H9 (cell line): Measurements from ENCODE around the gene MRPL53. TPM values are rescaled to one million over a fixed set of nuclear protein-coding genes. Genes with fewer than 3 reads are reported as not detected.

Experiments used
- DNase-seq: peaks from one replicate; pipeline ENCODE4 v3.0.0-alpha.2; 2017
- H2AFZ ChIP-seq: one replicate; pipeline ENCODE4 v1.6.1; 2013; ENCODE audit warnings: mild to moderate bottlenecking, low read length, control low read depth, moderate library complexity
- H2AK5ac ChIP-seq: 2 replicates; pipeline ENCODE4 v1.6.1; 2013; ENCODE audit warnings: low read length, control low read depth, mixed read lengths; ENCODE audit not compliant: insufficient read length
- H2BK120ac ChIP-seq: one replicate; pipeline ENCODE4 v1.6.1; 2013; ENCODE audit warnings: low read depth, mild to moderate bottlenecking, low read length, control low read depth, inconsistent platforms; ENCODE audit not compliant: poor library complexity, severe bottlenecking
- H2BK12ac ChIP-seq: 2 replicates; pipeline ENCODE4 v1.6.1; 2013; ENCODE audit warnings: low read length, control low read depth, mixed read lengths, low read depth; ENCODE audit not compliant: insufficient read length
- H2BK15ac ChIP-seq: 2 replicates; pipeline ENCODE4 v1.6.1; 2013; ENCODE audit warnings: low read depth, low read length, control low read depth
- H2BK20ac ChIP-seq: one replicate; pipeline ENCODE4 v1.6.1; 2013; ENCODE audit warnings: low read depth, mild to moderate bottlenecking, low read length, control low read depth, inconsistent platforms; ENCODE audit not compliant: poor library complexity, severe bottlenecking
- H2BK5ac ChIP-seq: 2 replicates; pipeline ENCODE4 v1.6.1; 2013; ENCODE audit warnings: low read length, control low read depth, mixed read lengths; ENCODE audit not compliant: insufficient read length
- H3K14ac ChIP-seq: 2 replicates; pipeline ENCODE4 v1.6.1; 2013; ENCODE audit warnings: low read length, control low read depth; ENCODE audit not compliant: insufficient read depth
- H3K18ac ChIP-seq: 2 replicates; pipeline ENCODE4 v1.6.1; 2013; ENCODE audit warnings: low read depth, mild to moderate bottlenecking, mixed read lengths, low read length, control low read depth; ENCODE audit not compliant: insufficient read length
- H3K23ac ChIP-seq: 2 replicates; pipeline ENCODE4 v1.6.1; 2013; ENCODE audit warnings: low read length, control low read depth, mixed read lengths, low read depth; ENCODE audit not compliant: insufficient read length
- H3K23me2 ChIP-seq: 2 replicates; pipeline ENCODE4 v1.6.1; 2013; ENCODE audit warnings: low read depth, mild to moderate bottlenecking, mixed read lengths, low read length, control low read depth; ENCODE audit not compliant: insufficient read length, poor library complexity, severe bottlenecking
- H3K27ac ChIP-seq: 2 replicates; pipeline ENCODE4 v1.5.1; 2013; ENCODE audit warnings: low read length, control low read depth, mixed read lengths, low read depth; ENCODE audit not compliant: insufficient read length
- H3K27me3 ChIP-seq: 2 replicates; pipeline ENCODE4 v1.6.1; 2013; ENCODE audit warnings: low read length, control low read depth, inconsistent platforms; ENCODE audit not compliant: insufficient read depth
- H3K4ac ChIP-seq: 2 replicates; pipeline ENCODE4 v1.6.1; 2013; ENCODE audit warnings: low read depth, mild to moderate bottlenecking, control low read depth, inconsistent platforms, low read length, moderate library complexity
- H3K4me1 ChIP-seq: 2 replicates; pipeline ENCODE4 v1.6.1; 2013; ENCODE audit warnings: low read length, control low read depth, inconsistent platforms; ENCODE audit not compliant: insufficient read depth
- H3K4me2 ChIP-seq: 2 replicates; pipeline ENCODE4 v1.6.1; 2013; ENCODE audit warnings: low read length, control low read depth, mixed read lengths; ENCODE audit not compliant: insufficient read length, insufficient read depth
- H3K56ac ChIP-seq: 2 replicates; pipeline ENCODE4 v1.6.1; 2013; ENCODE audit warnings: low read depth, mild to moderate bottlenecking, mixed read lengths, low read length, control low read depth; ENCODE audit not compliant: insufficient read length
- H3K79me1 ChIP-seq: 2 replicates; pipeline ENCODE4 v1.6.1; 2013; ENCODE audit warnings: low read depth, mild to moderate bottlenecking, moderate library complexity, low read length, control low read depth, inconsistent platforms; ENCODE audit not compliant: insufficient read depth, poor library complexity, severe bottlenecking
- H3K79me2 ChIP-seq: 2 replicates; pipeline ENCODE4 v1.6.1; 2013; ENCODE audit warnings: low read length, control low read depth, inconsistent platforms; ENCODE audit not compliant: insufficient read depth
- H3K9ac ChIP-seq: 2 replicates; pipeline ENCODE4 v1.6.1; 2013; ENCODE audit warnings: low read length, control low read depth, mixed read lengths; ENCODE audit not compliant: insufficient read length; ENCODE audit errors: extremely low read depth
- H3K9me3 ChIP-seq: one replicate; pipeline ENCODE4 v1.6.1; 2013; ENCODE audit warnings: low read depth, low read length, inconsistent platforms; ENCODE audit not compliant: control insufficient read depth
- H3T11ph ChIP-seq: one replicate; pipeline ENCODE4 v1.6.1; 2013; ENCODE audit warnings: mild to moderate bottlenecking, low read length, control low read depth, inconsistent platforms
- H4K20me1 ChIP-seq: one replicate; pipeline ENCODE4 v1.6.1; 2013; ENCODE audit not compliant: control insufficient read depth, insufficient read length, insufficient read depth
- H4K5ac ChIP-seq: 2 replicates; pipeline ENCODE4 v1.6.1; 2013; ENCODE audit warnings: low read depth, mild to moderate bottlenecking, mixed read lengths, low read length, control low read depth; ENCODE audit not compliant: insufficient read length
- H4K8ac ChIP-seq: replicated peaks from 2 replicates; pipeline ENCODE4 v1.6.1; 2013; ENCODE audit warnings: low read length, control low read depth, mixed read lengths, low read depth; ENCODE audit not compliant: insufficient read length
- H4K91ac ChIP-seq: 2 replicates; pipeline ENCODE4 v1.6.1; 2013; ENCODE audit warnings: low read depth, mild to moderate bottlenecking, moderate library complexity, mixed read lengths, low read length, control low read depth; ENCODE audit not compliant: insufficient read length
- H3K27ac Mint-ChIP-seq, 3 experiments: 2 replicates in 2 of 3; 3 replicates in 1 of 3; pipeline ENCODE4 v1.8.0; 2020 to 2021; ENCODE audit warnings: mixed read lengths in 3 of 3, mild to moderate bottlenecking in 1 of 3, moderate library complexity in 1 of 3
- H3K27me3 Mint-ChIP-seq: 2 replicates; pipeline ENCODE4 v1.8.0; 2021; ENCODE audit warnings: low read depth, mild to moderate bottlenecking, moderate library complexity, mixed read lengths
- H3K36me3 Mint-ChIP-seq, 3 experiments: 2 replicates in 2 of 3; 3 replicates in 1 of 3; pipeline ENCODE4 v1.8.0; 2020 to 2021; ENCODE audit warnings: low read depth in 3 of 3, mixed read lengths in 3 of 3; ENCODE audit not compliant: insufficient read depth in 1 of 3
- H3K4me1 Mint-ChIP-seq, 2 experiments: 2 replicates each; pipeline ENCODE4 v1.8.0; 2020; ENCODE audit warnings: mixed read lengths in 2 of 2
- H3K4me3 Mint-ChIP-seq, 2 experiments: 2 replicates in 1 of 2; 3 replicates in 1 of 2; pipeline ENCODE4 v1.8.0; 2020 to 2021; ENCODE audit warnings: mild to moderate bottlenecking in 2 of 2, mixed read lengths in 2 of 2, moderate library complexity in 1 of 2
- H3K9me3 Mint-ChIP-seq, 2 experiments: 2 replicates in 1 of 2; 3 replicates in 1 of 2; pipeline ENCODE4 v1.8.0; 2020; ENCODE audit warnings: mild to moderate bottlenecking in 2 of 2, mixed read lengths in 2 of 2, moderate library complexity in 1 of 2
- WGBS: extraction: QIAGEN DNeasy Blood & Tissue Kit; methylation state at CpG from one replicate; pipeline ENCODE4 v1.1.7; 2013; ENCODE audit warnings: missing lambda C conversion rate, low lambda C conversion rate, mixed read lengths; ENCODE audit not compliant: insufficient read length; ENCODE audit errors: extremely low coverage; 5-methylcytosine and 5-hydroxymethylcytosine counted together
- total RNA-seq: library from RNA; stranded (reverse); gene quantifications from 2 replicates; pipeline ENCODE4 v1.2.1, GENCODE V29; 2021
- TF ChIP-seq, protein P1 (sequence below): fragments of 200-600 bp; sonication (generic); conservative IDR thresholded peaks from 3 replicates; pipeline ENCODE4 v1.8.0; 2021; ENCODE audit warnings: antibody characterized with exemption, mild to moderate bottlenecking

MRPL53 gene
- total RNA-seq, 1 experiment from 2014 or later = 59.5 TPM

GRCh38 chr2:74444498-74445318, 27.8 kb downstream of the MRPL53 start:
- H3K4me1 ChIP-seq = peaks cover under 1% of the 10 kb centered on the region; the same call in 1 of the 2 replicates
- no peak overlapping the region for H2BK120ac ChIP-seq
- H2BK5ac ChIP-seq = no peak overlapping the region
- H4K20me1 ChIP-seq = no peaks in the 10 kb centered on the region
- no peak overlapping the region for H2BK12ac ChIP-seq
- no peaks in the 10 kb centered on the region for H3K9me3 ChIP-seq
- Mint-ChIP-seq H3K27me3 (peaks cover 20% of the 10 kb centered on the region), H3K4me1 (peaks cover 3 to 6% of the 10 kb centered on the region in 2 experiments), H3K36me3 (no peaks in the 10 kb centered on the region; a peak in 1 of 7 replicates), H3K27ac (no peak overlapping the region), H3K9me3 (no peaks in the 10 kb centered on the region; a peak in 1 of 5 replicates), H3K4me3 (no peak overlapping the region; a peak in 1 of 5 replicates)
- no peak overlapping the region for H4K5ac ChIP-seq
- no peak overlapping the region for H4K91ac ChIP-seq
- H3K56ac ChIP-seq = no peak overlapping the region
- H3K79me2 ChIP-seq = peaks cover 4% of the 10 kb centered on the region; the same call in 1 of the 2 replicates
- H2AK5ac ChIP-seq = no peak overlapping the region
- no peaks in the 10 kb centered on the region for H3K27me3 ChIP-seq
- H3K23me2 ChIP-seq = peaks cover 11% of the 10 kb centered on the region
- no peak overlapping the region for H3K23ac ChIP-seq
- peaks cover 2% of the 10 kb centered on the region for H3K79me1 ChIP-seq
- no peak for DNase-seq
- no peak overlapping the region for H2BK15ac ChIP-seq
- no peak overlapping the region for H4K8ac ChIP-seq
- TF ChIP-seq, protein P1, sequence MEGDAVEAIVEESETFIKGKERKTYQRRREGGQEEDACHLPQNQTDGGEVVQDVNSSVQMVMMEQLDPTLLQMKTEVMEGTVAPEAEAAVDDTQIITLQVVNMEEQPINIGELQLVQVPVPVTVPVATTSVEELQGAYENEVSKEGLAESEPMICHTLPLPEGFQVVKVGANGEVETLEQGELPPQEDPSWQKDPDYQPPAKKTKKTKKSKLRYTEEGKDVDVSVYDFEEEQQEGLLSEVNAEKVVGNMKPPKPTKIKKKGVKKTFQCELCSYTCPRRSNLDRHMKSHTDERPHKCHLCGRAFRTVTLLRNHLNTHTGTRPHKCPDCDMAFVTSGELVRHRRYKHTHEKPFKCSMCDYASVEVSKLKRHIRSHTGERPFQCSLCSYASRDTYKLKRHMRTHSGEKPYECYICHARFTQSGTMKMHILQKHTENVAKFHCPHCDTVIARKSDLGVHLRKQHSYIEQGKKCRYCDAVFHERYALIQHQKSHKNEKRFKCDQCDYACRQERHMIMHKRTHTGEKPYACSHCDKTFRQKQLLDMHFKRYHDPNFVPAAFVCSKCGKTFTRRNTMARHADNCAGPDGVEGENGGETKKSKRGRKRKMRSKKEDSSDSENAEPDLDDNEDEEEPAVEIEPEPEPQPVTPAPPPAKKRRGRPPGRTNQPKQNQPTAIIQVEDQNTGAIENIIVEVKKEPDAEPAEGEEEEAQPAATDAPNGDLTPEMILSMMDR = no peak
- no peak overlapping the region for H3K9ac ChIP-seq
- no CpG with 5 or more reads among the region's 5 CpGs for WGBS
- H3K18ac ChIP-seq = no peak overlapping the region
- H2AFZ ChIP-seq = no peak overlapping the region
- H3K27ac ChIP-seq = no peak overlapping the region
- no peak overlapping the region for H3K4me2 ChIP-seq
- H2BK20ac ChIP-seq = no peak overlapping the region
- no peak overlapping the region for H3K4ac ChIP-seq
- no peak overlapping the region for H3K14ac ChIP-seq
- H3T11ph ChIP-seq = no peak overlapping the region
